NCI-H774 (cell line): ENCODE data around the gene KCNAB2.
"Not testable (repeated sequence)": the region's sequence is repeated elsewhere in the genome, so short reads cannot be mapped to it uniquely, and the experiment has no call there.

Experiments used
- DNase-seq: peaks from one replicate; lab custom pipeline; 2025; lab: John Stamatoyannopoulos, UW

Gene KCNAB2

DNA sequence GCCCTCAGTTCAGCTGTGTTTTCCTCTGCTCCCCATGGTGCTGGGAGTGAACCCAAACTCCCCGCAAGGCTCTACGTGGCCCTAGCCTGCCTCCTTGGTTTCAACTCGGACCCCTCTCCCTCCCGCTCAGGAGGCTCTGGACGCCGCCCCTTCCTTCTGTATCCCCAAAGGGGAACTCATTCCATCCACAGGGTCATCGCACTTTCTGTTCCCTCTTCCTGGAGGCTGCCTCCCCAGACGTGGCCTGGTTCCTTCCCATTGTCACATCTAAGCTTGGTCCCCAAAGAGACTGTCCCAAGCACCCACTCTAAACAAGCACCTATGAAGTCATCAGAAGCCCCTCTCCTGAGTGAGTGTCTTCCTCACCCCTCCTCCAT is 10.9 kb downstream of the KCNAB2 start:
- no peak for DNase-seq

DNA sequence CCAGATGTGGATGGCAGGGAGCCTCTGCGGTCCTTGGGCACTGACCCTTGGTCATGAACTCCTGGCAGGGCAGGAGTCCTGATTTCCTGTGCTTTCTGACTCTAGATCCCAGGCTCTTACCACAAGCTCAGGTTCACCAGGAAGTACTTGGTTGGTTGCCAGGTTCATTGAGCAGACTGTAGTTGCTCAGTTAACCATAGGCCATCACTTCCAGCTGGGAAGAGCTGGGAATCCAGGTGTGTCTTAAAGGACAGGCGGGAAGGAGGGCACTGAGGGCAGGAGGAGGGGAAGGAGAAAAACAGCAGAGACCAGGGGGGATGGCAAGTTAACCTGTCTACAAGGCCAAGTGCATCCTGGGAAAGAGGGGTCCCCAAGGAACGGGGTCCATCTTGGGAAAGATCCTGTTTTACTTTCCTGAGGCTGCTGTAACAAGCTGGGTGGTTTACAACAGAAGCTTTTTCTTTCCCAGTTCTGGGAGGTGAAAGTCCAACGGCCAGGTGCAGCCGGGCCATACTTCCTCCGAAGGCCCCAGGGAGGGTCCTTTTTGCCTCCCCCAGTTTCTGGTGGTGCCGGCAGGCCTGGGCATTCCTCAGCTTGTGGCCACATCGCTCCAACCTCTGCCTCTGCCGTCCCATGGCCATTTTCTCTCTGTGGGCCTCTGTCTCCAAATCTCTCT is 11.6 kb downstream of the KCNAB2 start:
- no peak for DNase-seq

DNA sequence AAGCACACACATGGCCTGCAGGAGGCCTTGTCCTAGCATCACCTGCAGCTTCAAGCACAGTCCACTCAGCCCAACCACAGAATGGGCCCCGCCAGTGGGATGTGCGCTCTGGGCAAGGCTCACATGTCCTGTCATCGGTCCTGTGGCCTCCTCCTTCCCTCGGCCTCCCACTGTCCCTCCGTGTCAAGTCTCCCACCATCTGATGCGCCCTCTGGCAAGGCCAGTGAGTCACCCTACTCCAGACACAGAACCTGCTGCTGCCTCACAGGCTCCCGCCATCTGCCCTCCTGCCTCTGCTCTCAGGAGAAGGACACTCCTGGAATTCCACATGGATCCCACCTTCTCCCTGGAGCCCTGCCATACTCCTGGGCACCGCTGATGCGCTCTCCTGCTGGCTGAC is 14.2 kb downstream of the KCNAB2 start:
- DNase-seq, result no peak

DNA sequence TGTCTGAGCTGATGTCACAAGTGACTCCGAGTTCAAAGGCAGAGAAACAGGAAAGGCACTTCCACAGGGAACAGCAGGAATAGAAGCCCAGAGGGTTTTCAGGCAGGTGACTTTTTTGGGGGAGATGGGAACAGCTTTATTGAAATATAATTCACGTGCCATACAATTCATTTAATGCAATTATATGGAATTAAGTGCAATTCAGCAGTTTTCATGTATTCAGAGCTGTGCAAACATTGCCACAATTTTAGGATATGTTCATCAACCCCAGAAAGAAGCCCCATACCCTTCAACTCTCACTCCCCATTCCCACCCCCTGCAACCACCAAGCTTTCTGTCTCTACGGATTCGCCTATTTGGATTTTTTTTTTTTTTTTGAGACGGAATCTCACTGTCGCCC is 17.0 kb downstream of the KCNAB2 start:
- DNase-seq, result no peak

DNA sequence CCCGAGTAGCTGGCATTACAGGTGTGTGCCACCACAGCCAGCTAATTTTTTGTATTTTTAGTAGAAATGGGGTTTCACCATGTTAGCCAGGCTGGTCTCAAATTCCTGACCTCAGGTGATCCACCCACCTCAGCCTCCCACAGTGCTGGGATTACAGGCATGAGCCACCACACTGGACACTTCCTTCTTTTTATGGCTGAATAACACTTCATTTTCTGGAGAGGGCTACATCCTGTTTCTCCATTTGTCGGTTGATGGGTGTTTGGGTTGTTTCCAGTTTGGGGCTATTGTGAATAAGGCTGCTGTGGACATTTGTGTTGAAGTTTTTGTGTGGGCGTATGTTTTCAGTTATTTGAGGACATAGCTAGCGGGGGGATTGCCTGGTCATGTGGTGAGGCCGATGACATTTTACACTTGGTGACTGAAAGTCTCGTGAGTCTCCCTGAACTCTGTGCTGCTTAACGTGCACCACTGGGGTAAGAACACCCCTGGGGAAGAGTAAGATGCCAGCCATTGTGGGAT is 17.9 kb downstream of the KCNAB2 start:
- DNase-seq, result not testable (repeated sequence)

DNA sequence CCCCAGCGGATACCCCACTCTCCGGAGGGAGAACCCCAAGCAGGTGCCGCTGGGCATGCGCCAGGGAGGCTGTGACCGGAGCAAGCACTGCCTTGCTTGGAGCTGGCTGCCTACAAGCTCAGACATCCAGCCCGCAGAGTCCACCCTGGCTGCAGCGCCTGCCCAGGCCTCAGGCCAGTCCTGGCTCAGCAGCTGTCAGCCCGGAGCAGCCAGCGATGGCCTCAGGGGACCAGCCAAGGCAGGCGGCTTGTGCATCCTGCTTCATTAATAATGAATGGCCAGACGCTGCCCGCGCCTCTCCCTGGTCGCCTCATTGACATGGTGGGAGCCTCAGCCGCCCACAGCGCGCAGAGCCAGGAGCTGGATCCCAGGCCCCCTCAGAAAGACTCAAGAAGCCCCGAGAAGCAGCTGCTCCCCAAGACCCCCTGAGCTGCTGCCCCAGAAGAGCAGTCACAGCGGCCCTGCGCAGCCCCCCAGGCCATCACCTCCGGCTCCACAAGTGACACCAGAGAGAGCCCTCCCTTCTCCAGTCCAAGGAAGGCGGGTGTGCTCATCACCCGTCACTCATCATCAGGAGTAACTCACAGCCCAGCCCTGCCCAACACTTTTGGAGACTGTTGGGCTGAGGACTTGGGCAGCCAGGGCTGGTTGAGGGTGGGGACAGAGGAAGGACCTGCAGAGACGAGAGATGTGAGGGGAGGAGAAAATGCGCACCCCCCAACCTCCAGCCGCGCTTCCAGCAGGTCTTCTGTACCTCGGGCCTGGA is 19.6 kb downstream of the KCNAB2 start:
- no peak for DNase-seq

DNA sequence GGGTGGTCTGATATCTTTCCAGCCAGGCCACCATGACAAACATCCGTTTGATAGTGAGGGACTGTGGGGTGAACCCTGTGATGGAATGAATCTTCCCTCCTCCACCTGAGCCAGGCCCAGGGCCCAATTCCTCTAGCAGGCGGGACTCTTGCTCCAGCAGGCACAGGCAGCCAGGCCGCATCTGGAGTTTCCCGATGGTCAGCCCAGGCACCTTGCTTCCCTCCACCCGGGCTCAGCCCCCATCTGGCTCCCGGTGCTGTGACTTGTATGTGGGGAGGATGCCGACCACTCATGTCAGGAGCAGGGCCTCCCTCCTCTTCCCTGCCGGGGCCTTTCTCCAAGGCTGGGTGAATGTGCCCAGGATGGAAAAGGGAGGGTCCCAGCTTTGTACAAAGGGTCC is 21.0 kb downstream of the KCNAB2 start:
- no peak for DNase-seq

DNA sequence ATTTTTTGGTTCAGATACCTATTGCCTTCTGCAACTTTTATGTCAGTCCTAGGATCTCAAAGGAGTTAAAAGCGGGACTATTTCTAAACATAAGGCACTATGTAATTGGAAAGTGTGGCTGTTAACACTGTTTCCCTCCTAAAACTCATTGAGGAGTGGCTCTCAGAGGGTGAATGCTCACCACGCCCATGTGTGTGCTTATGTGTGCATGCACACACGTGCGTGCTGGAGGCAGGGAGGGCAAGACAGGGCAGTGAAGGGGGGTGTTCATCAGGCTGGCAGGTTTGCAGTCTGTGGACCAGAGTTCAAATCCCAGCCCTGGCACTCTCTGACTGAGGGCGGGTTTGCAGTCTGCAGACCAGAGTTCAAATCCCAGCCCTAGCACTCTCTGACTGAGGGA is 22.4 kb downstream of the KCNAB2 start:
- no peak for DNase-seq

DNA sequence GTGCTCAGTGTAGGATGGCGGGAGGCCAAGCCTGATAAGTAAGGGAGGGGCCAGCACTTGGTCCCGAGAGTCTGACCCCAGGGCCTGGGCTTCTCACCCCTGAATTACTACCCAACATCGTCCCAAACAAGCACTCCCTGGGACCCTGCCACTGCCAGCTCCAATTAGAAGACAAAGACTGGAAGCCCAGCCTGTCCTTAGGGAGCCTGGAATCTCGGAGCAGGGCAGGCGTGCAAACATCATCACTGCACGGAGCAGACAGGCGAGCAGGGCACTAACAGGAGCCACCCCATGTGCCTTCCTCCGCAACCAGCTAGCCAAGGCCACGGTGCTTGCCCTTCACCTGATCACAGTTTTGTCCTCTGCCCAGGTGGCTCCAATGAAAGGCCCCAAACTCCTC is 23.2 kb downstream of the KCNAB2 start:
- DNase-seq, result no peak

DNA sequence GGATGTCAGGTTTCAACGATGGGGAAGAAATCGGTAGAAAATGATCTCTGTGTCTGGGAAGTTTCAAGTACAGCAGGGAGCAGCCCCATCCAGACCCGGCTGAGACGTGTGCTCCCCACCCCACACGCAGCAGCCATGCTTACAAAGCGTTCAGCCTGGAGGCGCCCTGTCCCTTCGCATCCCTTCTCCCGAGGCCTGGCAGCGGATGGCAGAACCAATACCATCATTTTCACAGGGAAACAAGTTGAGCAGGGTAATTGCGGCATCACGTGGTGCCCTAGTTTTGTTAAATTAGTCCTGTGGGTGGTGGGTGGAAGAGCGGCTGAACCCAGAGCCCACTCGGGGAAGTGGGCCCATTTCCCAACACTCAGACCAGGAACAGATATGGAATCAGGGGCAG is 23.9 kb downstream of the KCNAB2 start:
- no peak for DNase-seq

DNA sequence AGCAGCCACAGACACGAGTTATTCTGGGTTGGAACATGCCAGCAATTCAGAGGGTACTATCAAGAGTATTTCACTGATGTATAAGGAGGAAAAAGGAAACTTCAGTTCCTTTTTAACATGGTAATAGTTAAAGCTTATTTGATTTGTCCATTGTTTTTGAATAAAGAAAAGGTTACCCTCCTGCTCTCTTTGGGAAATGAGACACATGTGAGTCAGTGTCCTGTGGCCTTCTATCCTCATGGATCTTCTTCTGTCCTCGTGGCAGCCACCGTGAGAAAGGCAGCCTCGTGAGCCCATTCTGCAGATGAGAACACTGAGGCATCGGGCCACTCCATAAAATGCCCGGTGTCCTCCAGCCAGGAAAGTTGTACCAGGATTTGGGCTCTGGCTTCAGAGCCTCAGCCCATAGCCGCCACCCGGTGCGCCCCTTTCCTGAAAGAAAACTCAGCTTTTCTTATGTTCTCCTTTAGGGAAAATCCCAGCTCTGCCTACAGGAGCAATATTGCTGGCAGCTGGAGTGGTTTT is 24.8 kb downstream of the KCNAB2 start:
- DNase-seq, result no peak

DNA sequence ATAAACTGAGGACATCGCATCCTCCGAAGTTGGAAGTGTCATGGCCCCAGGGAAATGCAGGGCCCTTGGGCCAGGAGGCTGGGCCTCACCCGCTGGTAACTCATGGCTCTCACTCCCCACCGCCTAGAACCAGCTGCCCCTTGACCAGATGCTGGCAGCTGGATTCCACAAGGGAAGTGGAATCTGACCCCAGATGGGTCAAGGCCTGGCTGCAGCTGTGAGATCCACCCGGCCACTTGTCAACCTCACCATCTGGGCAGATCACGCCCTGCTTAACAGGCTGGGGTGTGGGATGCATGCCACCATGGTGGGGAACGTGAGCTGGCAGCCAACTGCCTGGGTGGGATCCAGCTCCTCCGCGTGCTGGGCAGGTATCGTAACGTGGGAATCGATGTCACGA is 25.5 kb downstream of the KCNAB2 start:
- DNase-seq, result no peak

DNA sequence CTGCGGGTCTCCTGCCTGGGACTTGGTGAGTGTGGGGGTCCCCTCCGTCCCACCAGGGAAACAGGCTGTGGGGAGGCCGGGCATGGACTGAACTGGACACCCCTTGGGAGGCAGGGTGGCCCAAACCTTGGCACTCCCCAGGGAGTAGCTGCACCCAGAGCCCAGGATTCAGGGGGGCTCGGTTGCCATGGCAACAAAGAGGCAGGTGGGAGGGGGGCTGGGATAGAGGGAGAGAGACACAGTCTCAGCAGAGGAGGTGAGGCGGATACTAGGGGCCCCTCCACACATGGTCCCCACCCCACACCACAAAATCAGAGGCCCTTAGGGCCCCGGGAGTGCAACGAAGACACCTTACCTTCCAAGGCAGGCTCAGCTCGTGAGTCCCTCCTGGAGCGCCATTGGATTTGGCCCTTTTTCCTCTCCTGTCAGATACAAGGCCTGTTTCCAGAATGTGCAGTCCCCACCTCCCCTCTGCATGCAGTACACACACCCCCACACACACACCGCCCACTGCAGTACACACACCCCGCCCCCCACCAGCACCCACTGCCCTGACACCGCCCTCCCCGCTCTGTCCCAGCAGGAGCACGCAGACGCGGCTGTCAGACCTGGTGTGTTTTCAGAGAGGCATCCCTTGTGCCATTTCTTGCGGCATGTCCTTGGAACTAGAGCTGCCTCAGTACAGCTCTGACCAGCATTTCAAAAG is 27.2 kb downstream of the KCNAB2 start:
- no peak for DNase-seq

DNA sequence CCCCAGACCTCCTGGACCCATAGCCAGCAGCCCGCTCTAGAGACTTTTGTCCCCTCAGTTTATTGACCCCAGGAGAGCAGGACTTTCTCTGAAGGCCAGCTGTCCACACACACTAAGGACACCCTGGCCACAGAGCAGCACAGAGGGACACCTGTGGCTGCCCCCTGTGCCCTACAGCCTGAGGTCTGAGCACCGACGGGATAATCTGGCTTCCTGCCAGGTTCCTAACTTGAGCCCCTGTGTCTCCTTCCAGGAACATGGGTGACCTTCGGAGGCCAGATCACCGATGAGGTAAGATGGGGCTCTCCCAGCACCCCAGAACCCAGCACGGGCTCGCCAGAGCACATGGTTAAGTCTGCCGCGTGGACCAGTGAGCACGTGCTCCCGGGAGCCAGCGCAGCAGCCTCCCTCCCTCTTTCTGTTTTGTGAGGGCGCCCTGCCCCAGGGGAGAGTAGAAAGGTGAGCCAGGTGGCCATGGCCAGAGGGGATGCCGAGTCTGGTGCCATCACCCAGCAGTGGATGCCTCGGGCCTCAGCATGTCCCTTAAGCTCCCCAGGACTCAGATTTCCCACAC is 27.9 kb downstream of the KCNAB2 start:
- DNase-seq, result no peak

DNA sequence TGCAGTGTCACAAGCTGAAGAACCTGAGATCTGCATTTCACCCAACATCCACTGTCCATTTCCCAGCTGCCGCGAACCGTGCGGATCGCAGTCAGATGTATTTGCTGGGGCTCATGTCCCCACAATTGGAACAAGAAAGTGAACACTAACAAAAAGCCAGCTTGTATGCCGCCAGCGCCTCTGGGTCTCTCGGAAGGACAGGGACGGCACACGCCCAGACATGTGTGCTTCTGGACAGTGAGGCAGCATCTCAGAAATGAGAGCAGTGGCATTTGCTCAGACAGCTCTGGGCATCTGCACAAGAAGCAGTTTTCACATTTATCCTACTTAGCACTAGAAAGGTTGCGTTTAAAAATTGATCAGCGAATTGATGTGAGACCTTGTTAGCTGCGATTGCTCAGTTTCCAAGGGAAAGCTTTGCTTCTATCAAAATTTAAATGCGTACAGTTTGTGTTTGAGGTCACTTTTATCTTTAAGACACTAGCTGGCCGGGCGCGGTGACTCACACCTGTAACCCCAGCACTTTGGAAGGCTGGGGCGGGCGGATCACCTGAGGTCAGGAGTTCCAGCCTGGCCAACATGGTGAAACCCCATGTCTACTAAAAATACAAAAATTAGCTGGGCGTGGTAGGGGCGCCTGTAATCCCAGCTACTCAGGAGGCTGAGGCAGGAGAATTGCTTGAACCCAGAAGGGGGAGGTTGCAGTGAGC is 28.7 kb downstream of the KCNAB2 start:
- DNase-seq, result no peak

DNA sequence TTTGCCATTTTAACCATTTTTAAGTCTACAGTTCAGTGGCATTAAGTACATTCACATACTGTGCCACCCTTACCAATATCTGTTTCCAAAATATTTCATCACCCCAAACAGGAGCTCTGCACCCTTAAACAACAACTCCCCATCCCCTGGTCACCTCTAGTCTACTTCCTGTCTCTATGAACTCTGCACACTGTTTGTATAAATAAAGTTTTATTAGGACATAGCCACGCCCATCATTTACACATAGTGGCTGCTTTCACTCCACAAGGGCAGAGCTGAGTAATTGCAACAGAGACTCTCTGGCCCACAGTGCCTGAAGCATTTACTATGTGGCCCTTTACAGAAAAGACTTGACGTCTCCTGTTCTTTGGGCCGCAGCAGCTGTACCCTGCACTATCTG is 30.1 kb downstream of the KCNAB2 start:
- DNase-seq, result no peak

DNA sequence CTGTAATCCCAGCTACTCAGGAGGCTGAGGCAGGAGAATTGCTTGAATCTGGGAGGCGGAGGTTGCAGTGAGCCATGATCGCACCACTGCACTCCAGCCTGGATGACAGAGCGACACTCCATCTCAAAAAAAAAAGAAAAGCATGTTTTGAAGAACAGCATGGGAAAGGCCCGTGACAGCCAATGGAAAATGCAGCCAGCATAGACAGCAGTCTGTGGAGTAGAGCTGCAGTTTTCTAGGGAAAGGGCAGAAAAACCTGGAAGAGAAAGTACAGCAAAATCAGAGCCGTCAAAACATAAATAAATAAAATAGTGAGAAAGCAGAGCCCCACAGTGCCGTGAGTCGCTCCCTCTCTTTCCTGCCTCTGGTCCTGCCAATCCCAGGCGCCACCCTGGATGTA is 31.4 kb downstream of the KCNAB2 start:
- DNase-seq, result not testable (repeated sequence)

DNA sequence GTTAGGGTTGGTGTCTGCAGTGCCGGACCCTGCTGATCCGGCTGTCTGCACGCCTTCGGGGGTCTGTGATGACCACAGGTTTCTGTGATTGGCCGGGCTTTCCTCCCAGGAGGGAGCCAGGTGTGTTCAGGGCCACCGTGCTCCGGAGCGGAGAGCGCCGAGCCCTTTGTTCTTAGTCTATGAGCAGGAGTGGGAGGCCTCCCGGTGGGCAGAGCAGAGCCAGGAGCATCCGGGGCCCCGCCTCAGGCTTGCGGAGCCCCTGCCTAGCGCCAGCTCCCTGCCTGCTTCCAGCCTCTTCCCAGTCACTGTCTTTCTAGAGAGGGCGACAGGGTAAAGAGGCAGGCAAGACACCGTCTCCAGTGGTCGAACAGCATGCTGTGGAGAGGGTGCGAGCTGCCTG is 31.8 kb downstream of the KCNAB2 start:
- no peak for DNase-seq

DNA sequence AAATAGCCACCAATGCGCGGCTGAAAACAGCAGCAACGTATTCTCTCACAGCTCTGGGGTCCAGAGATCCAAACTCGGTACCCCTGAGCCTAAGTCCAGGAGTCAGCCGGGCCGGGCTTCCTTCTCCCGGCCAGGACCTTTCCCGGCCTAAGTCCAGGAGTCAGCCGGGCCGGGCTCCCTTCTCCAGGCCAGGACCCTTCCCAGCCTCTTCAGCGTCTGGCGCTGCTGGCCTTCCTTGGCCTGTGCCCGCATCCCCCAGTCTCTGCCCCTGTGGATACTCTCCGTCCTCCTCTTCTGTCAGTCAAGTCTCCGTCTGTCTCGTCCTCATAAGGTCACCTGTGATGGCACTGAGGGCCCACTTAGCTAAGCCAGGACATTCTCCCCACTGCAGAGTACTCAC is 32.2 kb downstream of the KCNAB2 start:
- no peak for DNase-seq

DNA sequence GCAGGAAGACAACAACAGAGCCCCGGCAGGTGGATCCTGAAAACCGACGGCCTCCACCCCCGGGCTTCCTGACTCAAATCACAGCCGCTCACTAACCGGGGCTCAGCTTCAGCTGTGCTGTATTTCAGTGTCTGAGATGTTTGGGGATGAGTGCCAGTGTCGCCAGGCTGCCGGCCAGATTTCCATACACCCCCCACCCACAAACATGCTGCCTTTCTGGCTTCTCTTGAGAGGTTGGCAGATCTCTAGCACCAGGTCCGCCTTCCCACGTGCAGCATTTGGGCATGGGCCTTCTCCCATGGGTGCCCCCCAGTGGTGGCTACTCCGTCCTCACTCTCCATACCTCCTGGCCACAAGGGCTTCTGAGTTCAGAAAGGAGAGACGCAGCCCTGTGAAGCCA is 34.8 kb downstream of the KCNAB2 start:
- DNase-seq, result no peak

DNA sequence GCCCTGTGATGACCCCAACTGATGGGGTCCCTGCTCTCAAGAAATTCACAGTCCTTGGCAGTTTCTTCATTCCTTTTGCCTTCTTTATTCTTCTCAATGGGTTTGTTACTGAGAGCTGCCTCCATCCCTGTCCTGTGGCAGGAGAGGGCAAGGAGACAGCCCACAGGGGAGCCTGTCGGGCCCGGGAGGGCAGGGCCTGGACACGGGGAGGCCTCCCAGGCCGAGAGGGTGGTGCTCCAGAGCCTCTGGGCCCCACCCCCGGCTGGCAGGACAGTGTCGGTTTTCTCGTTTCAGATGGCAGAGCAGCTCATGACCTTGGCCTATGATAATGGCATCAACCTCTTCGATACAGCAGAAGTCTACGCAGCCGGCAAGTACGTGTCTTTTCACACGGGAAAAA is 36.2 kb downstream of the KCNAB2 start:
- no peak for DNase-seq

DNA sequence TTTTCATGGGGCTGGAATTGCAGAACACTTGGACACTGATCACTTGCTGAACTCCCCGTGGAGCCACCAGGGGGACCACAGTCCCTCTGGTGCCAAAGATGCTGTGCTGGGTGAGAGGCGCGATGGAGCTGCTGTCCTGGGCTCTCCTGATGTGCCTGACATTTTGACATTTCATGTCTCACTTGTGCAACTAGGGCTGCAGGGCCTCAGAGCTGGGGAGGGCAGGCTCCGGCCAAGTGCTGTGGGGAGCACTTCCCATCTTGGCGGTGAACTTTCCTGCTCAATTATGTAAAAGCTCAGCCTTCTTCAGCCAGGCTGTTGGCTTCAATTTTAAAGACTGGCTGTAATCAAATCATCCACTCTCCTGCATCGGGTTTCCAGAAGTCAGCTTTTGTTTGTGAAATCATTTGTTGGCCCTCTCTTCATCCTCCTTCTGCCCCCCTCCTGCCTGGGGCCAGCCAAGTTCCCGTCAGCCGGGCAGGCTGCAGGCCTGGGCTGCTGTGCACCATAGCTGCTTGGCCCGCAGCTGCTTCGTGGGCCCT is 36.8 kb downstream of the KCNAB2 start:
- DNase-seq, result no peak
